ENCODE measurements around the gene MALT1. TPM values are rescaled to one million over a fixed set of nuclear protein-coding genes. Genes with fewer than 3 reads are reported as not detected.
"Not testable (repeated sequence)": the region's sequence is repeated elsewhere in the genome, so short reads cannot be mapped to it uniquely, and the experiment has no call there.

MALT1 gene
- total RNA-seq, 1 experiment from 2014 or later: 21.5 TPM

- DNase-seq (ENCODE audit: low spot score): not testable (repeated sequence)
Observed at GRCh38 chr18:58653144-58653722, 18.0 kb upstream of the MALT1 start.

- no peak for DNase-seq (ENCODE audit: low spot score)
Observed at GRCh38 chr18:58653814-58654509, 17.3 kb upstream of the MALT1 start.

- DNase-seq (ENCODE audit: low spot score): no peak
Observed at GRCh38 chr18:58654896-58655614, 16.2 kb upstream of the MALT1 start.

GRCh38 chr18:58657081-58657480 lies 14.2 kb upstream of the MALT1 start:
- DNase-seq (ENCODE audit: low spot score): no peak

GRCh38 chr18:58657494-58657893 lies 13.8 kb upstream of the MALT1 start:
- no peak for DNase-seq (ENCODE audit: low spot score)

GRCh38 chr18:58659691-58660090 lies 11.6 kb upstream of the MALT1 start:
- DNase-seq (ENCODE audit: low spot score): no peak

GRCh38 chr18:58660915-58661314 lies 10.3 kb upstream of the MALT1 start:
- DNase-seq (ENCODE audit: low spot score): no peak

GRCh38 chr18:58661423-58661822 lies 9.8 kb upstream of the MALT1 start:
- DNase-seq (ENCODE audit: low spot score): no peak

GRCh38 chr18:58662118-58662517 lies 9.1 kb upstream of the MALT1 start:
- no peak for DNase-seq (ENCODE audit: low spot score)

- DNase-seq (ENCODE audit: low spot score): no peak
Observed at GRCh38 chr18:58666176-58666575, 5.1 kb upstream of the MALT1 start.

GRCh38 chr18:58668211-58668610 lies 3.1 kb upstream of the MALT1 start:
- DNase-seq (ENCODE audit: low spot score): no peak

GRCh38 chr18:58668897-58669296 lies 2.4 kb upstream of the MALT1 start:
- peak; percentile 15 for DNase-seq (ENCODE audit: low spot score)

GRCh38 chr18:58669731-58670378 lies 1.4 kb upstream of the MALT1 start:
- peak; percentile 60 for DNase-seq (ENCODE audit: low spot score)

GRCh38 chr18:58670404-58671110 lies 708 bp upstream of the MALT1 start:
- no peak for DNase-seq (ENCODE audit: low spot score)

GRCh38 chr18:58671632-58672564 lies 633 bp downstream of the MALT1 start:
- no peak for DNase-seq (ENCODE audit: low spot score)

GRCh38 chr18:58674159-58674558 lies 2.9 kb downstream of the MALT1 start:
- no peak for DNase-seq (ENCODE audit: low spot score)

- no peak for DNase-seq (ENCODE audit: low spot score)
Observed at GRCh38 chr18:58674863-58675472, 3.7 kb downstream of the MALT1 start.

- no peak for DNase-seq (ENCODE audit: low spot score)
Observed at GRCh38 chr18:58676270-58676669, 5.0 kb downstream of the MALT1 start.

GRCh38 chr18:58682429-58683069 lies 11.3 kb downstream of the MALT1 start:
- peak; percentile 68 for DNase-seq (ENCODE audit: low spot score)

- DNase-seq (ENCODE audit: low spot score): no peak
Observed at GRCh38 chr18:58687871-58688308, 16.6 kb downstream of the MALT1 start.
